HEK293 (cell line): ENCODE data around the gene ZHX3.

ENCODE experiments used
- CTCF ChIP-seq: fragments of 450-650 bp; formaldehyde crosslinking; IDR thresholded peaks from 2 replicates; pipeline ENCODE4 v1.5.1; 2016; ENCODE audit warnings: missing biosample characterization, missing genetic modification characterization
- PBX3 ChIP-seq: sonication (generic); formaldehyde crosslinking; IDR thresholded peaks from 2 replicates; pipeline ENCODE4 v1.8.1; 2022; ENCODE audit warnings: mild to moderate bottlenecking, moderate library complexity, missing genetic modification reagents
- YY1 ChIP-seq: fragments of 450-650 bp; formaldehyde crosslinking; IDR thresholded peaks from 2 replicates; pipeline ENCODE4 v1.5.1; 2018; ENCODE audit warnings: missing biosample characterization, missing genetic modification characterization
- ZBTB49 ChIP-seq: fragments of 450-650 bp; formaldehyde crosslinking; IDR thresholded peaks from 2 replicates; pipeline ENCODE4 v1.5.1; 2016; ENCODE audit warnings: missing biosample characterization, missing genetic modification characterization, low read depth
- ZNF174 ChIP-seq: fragments of 450-650 bp; formaldehyde crosslinking; IDR thresholded peaks from 2 replicates; pipeline ENCODE4 v1.5.0; 2017; ENCODE audit warnings: missing biosample characterization, mild to moderate bottlenecking, missing genetic modification characterization
- ZNF18 ChIP-seq: fragments of 450-650 bp; formaldehyde crosslinking; IDR thresholded peaks from 2 replicates; pipeline ENCODE4 v1.5.1; 2016; ENCODE audit warnings: missing biosample characterization, missing genetic modification characterization

- TF ChIP-seq ZNF174 (tag by site-specific recombination) (no peak), CTCF (tag by site-specific recombination) (no peak), ZNF18 (tag by site-specific recombination) (no peak), PBX3 (CRISPR knock-in tag) (no peak), ZBTB49 (tag by site-specific recombination) (no peak), YY1 (tag by site-specific recombination) (no peak)
These were observed 44.1 kb downstream of the ZHX3 start for GRCh38 chr20:41273445-41273844.
